HG03432 (cell line): ENCODE results near the gene NFRKB.
"Not testable (repeated sequence)": the region's sequence is repeated elsewhere in the genome, so short reads cannot be mapped to it uniquely, and the experiment has no call there.

Experiments
- ATAC-seq: cut with Tn5 transposase; IDR thresholded peaks from one replicate; pipeline ENCODE4 v1.9.1; 2021; ENCODE audit warnings: mild to moderate bottlenecking, moderate library complexity; ENCODE audit not compliant: unreplicated experiment

The NFRKB gene

DNA sequence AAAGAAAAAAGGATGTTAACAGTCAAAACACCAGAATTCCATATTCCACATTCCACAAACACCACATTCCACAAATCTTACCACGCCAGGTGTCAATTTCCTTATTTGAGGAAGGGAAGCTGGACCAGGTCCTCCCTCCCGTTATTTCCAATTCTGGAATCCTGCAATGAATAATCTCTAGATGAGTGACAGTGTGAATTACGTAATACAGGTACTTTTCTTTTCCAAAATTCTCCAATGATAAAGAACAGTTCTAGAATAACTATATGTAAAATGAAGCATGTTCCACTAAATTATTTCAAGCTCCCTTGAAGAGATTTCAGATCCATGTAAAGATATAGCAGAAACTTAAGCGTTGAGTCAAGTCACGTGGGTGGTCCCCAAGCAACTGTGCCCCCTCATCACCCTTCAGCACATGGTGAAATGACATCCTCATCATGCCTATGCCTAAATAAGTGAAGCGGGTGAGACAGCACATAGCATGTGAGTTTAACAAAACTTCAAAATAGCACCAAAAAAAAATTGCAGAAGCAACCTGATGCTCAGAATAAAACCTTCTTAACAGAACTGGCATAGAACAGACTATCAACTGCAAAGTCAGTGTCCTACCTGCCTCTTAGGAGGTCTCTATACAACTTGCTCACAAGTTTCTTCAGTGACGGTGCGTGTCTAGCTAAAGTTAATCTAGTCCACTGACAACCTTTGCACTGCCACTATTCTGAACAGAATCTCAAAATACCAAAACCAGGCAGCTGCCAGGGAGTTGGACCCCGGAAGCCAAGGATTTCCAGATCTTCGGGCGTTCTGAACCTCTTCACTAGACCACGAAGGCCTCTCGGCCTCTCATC is 876 bp downstream of the NFRKB start:
- no peak for ATAC-seq

DNA sequence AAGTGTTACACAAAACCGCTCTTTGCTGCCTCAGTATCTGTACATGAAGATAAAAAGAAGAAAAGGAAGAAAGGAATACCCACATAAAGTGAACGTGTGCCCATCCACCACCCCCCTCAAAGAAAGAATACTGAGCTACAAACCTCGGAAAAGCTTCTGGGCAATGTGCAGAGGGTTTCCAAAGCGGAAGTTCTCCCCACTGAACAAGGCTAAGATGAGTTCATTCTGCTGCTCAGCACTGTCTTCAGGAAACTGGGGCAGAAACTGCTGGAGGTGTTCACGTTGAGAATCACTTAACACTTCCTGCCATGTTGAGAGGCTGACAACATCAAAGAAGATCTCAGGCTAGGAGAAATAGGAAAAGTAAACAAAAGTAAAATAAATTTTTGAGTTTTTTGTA is 6.9 kb downstream of the NFRKB start:
- no peak for ATAC-seq

DNA sequence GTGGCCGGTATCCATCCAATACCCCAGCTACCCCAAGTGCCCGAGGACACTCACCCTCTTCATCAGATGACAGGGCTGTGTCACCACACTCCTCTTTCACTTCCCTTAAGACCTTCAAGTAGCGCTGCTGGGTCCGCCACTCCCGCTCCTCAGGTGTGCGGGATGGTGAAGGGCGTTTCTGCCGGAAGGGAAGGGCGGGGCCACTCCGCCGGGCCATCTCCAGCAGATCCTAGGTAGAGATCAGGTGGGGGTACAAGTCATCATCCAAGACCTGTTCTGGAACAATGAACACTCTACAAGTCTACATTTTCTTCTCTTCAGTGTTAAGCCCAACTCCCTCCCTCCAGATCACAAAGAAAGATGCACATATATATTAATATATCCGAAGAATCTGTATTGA is 10.0 kb downstream of the NFRKB start:
- no peak for ATAC-seq

- no peak for ATAC-seq
These were observed 10.8 kb downstream of the NFRKB start for GRCh38 chr11:129884581-129884980.

DNA sequence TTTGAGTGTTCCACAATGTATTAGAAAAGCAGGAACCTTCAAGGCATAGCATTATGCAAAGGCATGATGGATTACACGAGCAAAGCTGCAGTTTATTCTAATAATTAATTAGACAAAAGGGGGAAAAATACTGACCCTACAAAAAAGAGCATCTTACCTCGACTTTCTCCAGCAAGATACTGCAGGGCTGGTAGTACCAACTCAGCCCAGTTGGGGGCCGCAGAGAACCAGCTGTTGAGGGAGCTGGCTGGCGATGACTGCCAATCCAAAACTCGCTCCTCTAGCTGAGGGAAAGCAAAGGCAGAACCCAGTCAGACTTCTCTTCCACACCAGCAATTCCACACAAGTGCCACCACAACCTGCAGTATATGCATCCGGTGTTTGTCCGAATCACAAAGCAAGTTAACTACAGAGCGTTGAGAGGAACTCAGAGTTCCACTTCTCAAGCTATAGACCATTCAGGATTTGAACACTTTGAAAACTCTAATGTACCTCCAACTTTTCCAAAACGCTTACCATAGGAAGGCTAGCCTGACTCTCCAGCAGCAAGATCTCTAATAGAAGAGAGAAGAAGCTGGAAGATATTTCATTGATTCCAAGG is 13.7 kb downstream of the NFRKB start:
- peak; percentile 65 for ATAC-seq

GRCh38 chr11:129880311-129880710 is 15.1 kb downstream of the NFRKB start:
- no peak for ATAC-seq

DNA sequence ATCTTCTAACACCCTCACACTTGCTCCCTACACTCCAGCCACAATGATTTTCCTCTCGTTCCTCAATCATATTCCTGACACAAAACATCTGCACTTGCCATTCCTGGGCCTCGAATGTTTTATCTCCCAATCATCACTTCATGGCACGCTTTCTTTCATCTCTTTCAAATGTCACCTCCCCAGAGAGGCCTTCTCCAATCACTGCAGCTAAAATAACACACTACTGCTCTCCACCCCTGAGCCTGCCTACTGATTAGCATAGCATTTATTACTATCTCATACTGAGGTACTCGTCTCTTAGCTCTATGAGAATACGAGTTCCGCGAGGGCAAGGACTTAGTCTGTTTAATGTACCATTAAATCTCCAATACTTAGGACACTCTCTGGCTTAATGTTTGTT is 23.5 kb downstream of the NFRKB start:
- no peak for ATAC-seq

DNA sequence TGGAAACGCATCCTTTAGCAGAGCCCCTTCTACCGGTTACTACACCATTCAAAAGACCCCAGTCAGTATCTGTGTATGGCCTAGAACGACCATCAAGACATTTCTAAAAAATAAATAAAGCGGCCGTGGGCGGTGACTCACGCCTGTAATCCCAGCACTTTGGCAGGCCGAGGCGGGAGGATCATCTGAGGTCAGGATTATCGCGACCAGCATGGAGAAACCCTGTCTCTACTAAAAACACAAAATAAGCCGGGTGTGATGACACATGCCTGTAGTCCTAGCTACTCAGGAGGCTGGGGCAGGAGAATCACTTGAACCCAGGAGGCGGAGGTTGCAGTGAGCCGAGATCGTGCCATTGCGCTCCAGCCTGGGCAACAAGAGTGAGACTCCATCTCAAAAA is 26.8 kb downstream of the NFRKB start:
- not testable (repeated sequence) for ATAC-seq

DNA sequence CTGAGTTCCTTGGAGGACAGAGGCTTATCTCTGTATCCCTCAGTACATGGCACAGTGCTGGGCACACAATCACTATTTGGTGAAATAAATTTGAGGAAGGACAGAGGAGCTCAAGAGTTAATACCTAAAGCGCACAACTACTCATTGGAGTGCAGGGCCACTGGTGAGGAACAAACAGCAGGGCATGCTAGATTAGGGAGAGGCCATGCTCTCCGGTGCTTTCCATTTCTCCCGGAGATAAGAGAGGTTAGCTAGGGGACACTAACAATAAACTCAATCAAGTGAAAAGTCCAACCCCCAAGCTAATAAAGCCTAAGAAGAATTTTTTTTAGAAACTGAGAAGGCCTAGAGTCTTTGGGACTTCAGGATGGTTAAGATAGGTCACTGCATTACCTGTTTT is 29.1 kb downstream of the NFRKB start:
- no peak for ATAC-seq

DNA sequence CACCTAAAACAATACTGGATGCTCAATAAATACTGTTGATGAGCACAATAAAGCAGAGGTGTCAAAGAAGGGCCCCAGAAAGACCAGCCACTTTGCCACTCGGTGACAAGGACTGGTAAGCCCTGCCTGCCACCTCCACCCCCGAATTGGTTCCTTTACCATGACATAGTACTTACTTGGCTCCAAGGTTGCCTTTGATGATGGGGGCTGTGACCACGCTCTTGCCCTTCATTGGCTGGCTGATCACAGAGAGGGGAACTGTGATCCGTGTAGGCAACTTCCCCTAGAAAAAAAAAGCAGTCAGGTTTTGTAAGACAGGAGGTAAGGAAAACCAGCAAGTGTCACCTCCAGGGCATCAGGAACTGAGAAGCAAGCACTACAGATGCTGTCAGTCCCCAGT is 29.7 kb downstream of the NFRKB start:
- ATAC-seq: no peak

DNA sequence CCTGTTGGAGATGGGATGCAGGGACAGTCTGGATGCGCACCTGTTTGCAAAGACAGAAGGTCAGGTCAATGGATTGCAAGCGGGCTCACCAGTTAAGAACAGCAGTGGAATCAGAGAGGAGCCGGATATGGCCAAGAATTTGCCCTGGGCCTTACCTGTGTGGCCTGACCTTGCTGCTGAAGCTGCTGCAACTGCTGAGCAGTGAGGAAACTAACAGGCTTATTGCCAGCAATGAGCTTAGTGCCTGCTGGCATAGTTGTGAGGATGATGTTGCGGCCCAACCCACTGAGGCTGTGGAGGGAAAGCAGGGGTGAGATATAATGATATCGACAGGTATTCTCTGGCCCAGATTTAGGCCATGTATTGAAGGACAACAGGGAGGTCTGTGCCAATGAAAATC is 30.6 kb downstream of the NFRKB start:
- ATAC-seq: no peak

GRCh38 chr11:129861702-129862522 is 33.5 kb downstream of the NFRKB start:
- ATAC-seq: no peak

- no peak for ATAC-seq
These were observed 39.3 kb downstream of the NFRKB start for GRCh38 chr11:129856036-129856435.

DNA sequence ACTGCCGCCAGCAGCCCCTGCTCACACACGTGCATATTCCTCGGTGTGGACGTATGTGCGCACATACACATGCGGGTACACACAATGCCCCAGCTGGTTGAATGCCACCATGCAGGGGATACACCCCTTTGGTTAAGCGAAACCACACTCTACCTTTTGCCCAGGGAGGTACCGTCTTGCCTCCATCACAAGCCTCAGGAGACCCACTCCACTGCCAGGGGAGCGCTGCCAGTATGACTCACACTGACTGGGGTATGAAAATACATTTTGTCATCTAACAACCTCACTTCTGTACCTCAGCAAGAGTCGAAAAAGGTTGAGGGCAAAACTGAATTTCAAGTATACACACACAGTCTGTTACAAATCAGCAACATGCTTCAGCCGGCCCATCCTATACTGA is 40.3 kb downstream of the NFRKB start:
- ATAC-seq: no peak

- ATAC-seq: no peak
These were observed 41.1 kb downstream of the NFRKB start for GRCh38 chr11:129854232-129854805.

GRCh38 chr11:129853518-129854231 is 41.7 kb downstream of the NFRKB start:
- no peak for ATAC-seq

- ATAC-seq: no peak
These were observed 43.1 kb downstream of the NFRKB start for GRCh38 chr11:129852125-129852740.

DNA sequence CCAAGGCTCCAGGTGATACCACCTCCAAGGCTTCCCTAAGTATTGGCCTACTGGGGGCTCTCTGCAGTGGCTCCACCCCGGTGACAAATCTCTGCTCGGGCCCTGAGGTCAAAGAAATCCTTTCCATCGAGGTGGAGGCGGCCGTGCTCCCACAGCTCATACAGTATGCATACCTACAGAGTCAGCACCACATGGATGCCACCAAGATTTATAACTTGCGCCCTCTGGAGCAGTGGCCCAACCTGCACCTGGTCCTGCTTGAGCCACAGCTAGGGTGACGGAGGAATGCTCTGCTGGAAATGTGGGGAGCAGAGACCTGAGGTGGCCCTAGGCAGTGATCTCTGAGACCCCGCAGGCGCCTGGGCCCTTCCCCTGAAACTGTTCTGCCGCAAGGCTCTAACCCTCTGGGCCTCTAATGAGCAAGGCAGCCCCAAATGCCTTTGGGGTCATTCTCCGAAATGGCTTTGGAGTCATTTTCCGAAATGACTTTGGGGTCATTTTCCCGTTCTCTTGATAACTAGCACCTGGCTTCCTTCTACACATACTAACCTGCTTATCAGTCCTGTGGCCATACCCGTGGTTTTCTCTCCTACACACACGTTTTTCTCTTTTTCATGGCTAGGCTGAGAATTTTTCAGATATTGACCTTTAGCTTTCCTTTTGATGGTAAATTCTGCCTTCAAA is 45.8 kb downstream of the NFRKB start:
- ATAC-seq: no peak

- ATAC-seq: not testable (repeated sequence)
These were observed 48.0 kb downstream of the NFRKB start for GRCh38 chr11:129847361-129847760.
